Hematopoietic multipotent progenitor cell treated with erythropoietin and hydrocortisone succinate and interleukin-3 and kit ligand, for 6 days (in vitro differentiated cells): ENCODE measurements around the gene OR11A1.

Experiments used
- DNase-seq: peaks from one replicate; pipeline ENCODE4 v3.0.0-alpha.2; 2015

The OR11A1 gene, protein sequence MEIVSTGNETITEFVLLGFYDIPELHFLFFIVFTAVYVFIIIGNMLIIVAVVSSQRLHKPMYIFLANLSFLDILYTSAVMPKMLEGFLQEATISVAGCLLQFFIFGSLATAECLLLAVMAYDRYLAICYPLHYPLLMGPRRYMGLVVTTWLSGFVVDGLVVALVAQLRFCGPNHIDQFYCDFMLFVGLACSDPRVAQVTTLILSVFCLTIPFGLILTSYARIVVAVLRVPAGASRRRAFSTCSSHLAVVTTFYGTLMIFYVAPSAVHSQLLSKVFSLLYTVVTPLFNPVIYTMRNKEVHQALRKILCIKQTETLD

GRCh38 chr6:29456971-29457370 is at the start of gene OR11A1, which contains the start of gene OR2H1:
Gene OR11A1, minus strand, starts transcription at chr6:29457071. Its CDS starts 29,430 bp downstream, at chr6:29427641.
Gene OR2H1, plus strand, starts transcription at chr6:29457155. Its CDS starts 4,615 bp downstream, at chr6:29461770.
- no peak for DNase-seq

- no peak for DNase-seq
These were observed 49.7 kb upstream of the OR11A1 start for GRCh38 chr6:29506446-29507067.

- DNase-seq, result no peak
These were observed 48.9 kb upstream of the OR11A1 start for GRCh38 chr6:29505808-29506207.

GRCh38 chr6:29504961-29505360 is 48.1 kb upstream of the OR11A1 start:
- DNase-seq, result no peak

DNA sequence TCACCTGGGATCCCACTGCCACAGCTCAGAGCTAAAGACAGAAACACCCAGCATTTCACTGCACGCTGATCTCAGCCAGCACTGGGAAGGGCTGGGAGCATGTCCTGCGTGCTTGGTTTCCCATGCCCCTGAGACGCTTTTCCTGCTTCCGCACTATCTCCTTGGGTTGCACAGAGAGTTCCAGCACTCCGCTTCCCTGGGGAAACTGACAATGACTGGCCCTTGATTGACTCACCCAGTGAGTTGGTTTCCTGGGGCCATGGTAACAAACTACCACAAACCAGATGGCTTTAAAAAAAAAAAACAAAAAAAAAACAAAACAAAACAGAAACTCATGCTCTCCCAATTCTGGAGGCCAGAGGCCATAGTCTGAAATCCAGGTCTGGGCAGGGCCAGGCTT is 45.7 kb upstream of the OR11A1 start:
- no peak for DNase-seq

DNA sequence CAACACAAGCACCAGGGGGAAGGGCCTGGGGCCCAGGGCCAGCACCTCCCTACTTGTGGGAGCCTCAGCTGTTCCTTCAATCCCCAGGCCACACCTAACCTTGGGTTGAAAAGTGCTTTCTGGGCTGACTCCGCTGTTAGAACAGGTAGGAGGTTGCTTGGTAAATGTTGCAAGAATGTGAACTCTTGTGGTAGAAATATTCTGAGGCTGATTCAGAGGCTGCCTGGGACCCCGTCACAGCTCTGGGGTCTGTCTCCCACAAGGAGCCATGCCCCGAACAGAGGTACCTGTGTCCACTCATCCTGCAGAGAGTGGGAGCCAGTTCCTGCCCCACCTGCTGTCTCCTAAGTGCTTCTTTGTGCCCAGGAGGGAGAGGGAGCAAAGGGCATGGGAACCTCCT is 45.3 kb upstream of the OR11A1 start:
- DNase-seq, result no peak

- no peak for DNase-seq
These were observed 44.2 kb upstream of the OR11A1 start for GRCh38 chr6:29501106-29501505.

DNA sequence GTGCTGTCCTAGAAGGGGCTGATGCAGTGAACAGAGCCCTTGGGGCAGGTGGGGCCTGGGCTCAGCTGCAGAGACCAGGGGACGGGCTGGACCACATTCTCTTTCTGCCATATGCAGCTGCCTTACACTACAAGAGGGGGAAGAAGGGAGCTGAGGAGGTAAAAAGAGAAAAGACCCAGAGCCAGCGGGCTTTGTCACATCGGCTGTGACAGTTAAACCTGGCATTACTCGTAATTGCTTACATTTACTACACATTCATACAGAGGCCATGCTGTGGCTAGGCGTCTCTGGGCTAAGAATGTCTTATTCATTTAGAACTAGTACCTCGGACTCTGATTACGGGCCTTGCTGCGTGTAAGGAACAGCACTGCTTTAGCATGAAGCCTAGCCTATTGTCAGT is 43.7 kb upstream of the OR11A1 start:
- no peak for DNase-seq

- DNase-seq, result no peak
These were observed 42.8 kb upstream of the OR11A1 start for GRCh38 chr6:29499704-29500103.

DNA sequence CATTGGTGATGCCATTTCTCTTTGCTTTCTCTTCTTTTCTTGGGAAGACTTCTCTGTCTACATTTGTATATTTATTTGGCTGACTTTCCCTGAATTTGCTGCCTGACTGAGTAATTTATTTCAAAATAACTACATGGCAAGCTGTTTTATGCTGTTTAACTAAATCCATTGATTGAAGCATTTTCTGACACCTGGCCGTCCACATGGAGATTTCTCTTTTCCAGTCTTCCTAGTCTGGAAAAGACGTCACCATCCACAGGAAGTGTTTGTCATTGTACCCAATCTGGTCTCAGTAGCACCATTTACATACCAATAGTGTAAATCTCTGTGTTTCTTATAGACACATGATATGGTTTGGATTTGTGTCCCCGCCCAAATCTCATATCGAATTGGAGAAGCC is 40.1 kb upstream of the OR11A1 start:
- no peak for DNase-seq

- DNase-seq, result no peak
These were observed 38.7 kb upstream of the OR11A1 start for GRCh38 chr6:29495571-29495970.

GRCh38 chr6:29494131-29494530 is 37.3 kb upstream of the OR11A1 start:
- no peak for DNase-seq

GRCh38 chr6:29493261-29493660 is 36.4 kb upstream of the OR11A1 start:
- DNase-seq, result no peak

DNA sequence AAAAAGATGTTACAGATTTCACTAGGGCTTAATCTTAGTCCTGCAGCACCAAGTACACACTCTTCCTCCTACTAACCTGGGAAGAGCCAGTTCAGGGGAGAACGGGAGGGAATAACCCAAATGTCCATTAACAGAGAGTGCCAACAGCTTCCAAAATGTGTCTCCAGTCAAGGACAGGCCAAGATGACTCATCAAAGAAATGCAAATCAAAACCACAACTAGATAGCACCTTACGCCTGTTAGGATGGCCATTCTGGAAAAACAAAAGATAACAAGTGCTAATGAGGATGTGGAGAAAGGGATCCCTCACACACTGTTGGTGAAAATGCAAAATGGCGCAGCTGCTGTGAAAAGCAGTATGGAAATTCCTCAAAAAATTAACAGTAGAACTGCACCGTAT is 34.7 kb upstream of the OR11A1 start:
- DNase-seq, result no peak

- DNase-seq, result peak; percentile 87
These were observed 33.7 kb upstream of the OR11A1 start for GRCh38 chr6:29490552-29490951.

DNA sequence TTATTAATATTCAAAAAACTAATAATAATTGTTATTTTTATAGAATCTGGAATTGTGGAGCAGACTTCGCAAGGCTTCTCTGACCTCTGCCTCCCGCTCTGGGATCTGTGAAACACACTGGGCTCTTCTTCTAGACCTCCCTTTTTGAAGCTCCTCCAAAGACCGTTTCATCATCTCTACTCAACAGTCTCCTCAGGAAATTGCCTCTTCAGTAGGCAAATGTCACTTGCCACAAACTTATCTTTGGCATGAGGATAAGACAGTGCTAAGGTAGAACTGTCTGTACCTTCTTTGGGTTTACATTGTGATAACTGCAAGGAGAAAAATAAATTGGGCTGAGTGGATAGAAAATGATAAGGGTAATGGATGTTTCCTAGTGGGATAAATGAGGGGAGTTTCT is 33.2 kb upstream of the OR11A1 start:
- peak; percentile 61 for DNase-seq

- no peak for DNase-seq
These were observed 32.4 kb upstream of the OR11A1 start for GRCh38 chr6:29489286-29489685.

DNA sequence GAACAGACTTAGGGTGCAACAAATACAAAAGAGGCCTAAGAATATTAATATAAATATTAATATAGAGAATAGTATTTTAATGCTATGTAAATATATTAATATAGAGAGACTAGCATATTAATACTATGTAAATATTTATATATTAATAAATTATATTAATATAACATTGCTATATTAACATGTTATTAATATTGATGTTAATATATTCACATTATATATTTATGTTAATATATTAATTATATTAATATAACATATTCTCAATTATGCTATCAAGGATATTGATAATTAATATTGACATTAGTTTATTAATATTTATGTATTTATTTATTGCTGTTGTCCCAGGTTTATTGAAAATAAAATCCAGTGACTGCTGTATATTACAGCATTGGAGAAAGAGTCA is 32.0 kb upstream of the OR11A1 start:
- no peak for DNase-seq

DNA sequence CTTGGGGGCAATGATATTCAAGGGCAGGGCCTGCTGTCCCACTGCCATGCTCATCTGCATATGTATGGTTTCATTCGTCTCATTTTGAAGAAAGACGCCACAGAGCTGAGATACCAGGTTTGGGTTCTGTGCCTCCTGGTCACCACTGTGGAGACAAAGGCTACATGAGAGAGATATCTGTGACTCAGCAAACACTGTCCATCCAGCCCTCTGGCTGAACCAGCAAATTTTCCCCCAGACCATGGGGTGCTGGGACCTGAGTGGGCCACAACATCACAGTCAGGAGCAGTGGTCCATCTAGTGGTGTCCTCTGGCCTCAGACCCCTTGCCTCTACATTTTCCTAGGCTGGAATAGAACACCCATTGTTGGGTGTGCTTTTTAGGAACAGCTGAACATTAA is 30.8 kb upstream of the OR11A1 start, which contains the start of gene MAS1L:
Gene MAS1L (minus strand): TSS at position 297 of the 400 bp plus-strand sequence. CDS start 54 bp downstream, at position 243.
- no peak for DNase-seq

- no peak for DNase-seq
These were observed 30.3 kb upstream of the OR11A1 start for GRCh38 chr6:29487131-29487530.

DNA sequence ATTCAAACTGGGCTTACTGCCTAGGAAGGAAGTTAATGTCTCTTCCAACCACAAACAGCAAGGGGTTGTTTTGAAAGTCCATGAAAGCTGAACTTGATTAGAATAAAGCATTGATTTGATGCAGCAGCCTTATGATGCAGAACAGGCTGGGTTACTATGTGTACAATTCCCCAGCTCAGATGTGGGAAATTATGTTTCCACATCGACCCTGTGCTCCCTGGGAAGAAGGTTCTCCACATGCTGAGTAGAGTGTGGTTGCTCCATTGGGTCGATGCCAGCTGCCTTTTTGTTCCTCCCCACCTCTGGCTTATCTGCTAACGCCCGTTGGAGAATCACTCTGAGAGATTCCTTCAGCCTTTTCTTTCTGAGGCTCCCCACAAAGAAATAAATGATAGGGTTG is 29.7 kb upstream of the OR11A1 start:
- peak; percentile 48 for DNase-seq

GRCh38 chr6:29483735-29484134 is 26.9 kb upstream of the OR11A1 start:
- DNase-seq, result no peak

- no peak for DNase-seq
These were observed 26.3 kb upstream of the OR11A1 start for GRCh38 chr6:29483186-29483585.

DNA sequence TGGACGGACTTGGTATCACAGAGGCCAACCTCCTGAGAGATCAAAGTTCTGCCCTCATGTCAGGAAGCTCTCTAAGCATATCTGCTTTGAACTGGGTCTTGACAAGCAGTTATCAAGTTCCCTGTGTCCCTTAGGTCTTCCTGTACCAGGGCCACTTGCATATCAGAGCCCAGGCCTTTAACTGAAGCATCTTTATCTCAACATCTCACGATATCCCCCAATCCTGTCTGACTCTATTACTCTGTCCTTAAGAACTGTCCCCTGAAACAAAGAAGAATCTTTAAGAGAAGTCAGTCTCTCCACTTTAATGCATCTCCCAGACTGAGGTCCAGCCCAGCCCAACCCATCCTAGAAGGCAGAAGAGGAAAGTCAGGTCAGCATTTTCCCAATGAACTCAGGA is 22.7 kb upstream of the OR11A1 start:
- DNase-seq, result no peak

GRCh38 chr6:29478740-29479139 is 21.9 kb upstream of the OR11A1 start:
- DNase-seq, result no peak
